GM21576 (cell line): Measurements from ENCODE around the gene SAMD14.

ENCODE experiments used
- ATAC-seq: cut with Tn5 transposase; IDR thresholded peaks from one replicate; pipeline ENCODE4 v1.9.1; 2021; ENCODE audit warnings: mild to moderate bottlenecking, moderate library complexity; ENCODE audit not compliant: unreplicated experiment

Gene SAMD14

DNA sequence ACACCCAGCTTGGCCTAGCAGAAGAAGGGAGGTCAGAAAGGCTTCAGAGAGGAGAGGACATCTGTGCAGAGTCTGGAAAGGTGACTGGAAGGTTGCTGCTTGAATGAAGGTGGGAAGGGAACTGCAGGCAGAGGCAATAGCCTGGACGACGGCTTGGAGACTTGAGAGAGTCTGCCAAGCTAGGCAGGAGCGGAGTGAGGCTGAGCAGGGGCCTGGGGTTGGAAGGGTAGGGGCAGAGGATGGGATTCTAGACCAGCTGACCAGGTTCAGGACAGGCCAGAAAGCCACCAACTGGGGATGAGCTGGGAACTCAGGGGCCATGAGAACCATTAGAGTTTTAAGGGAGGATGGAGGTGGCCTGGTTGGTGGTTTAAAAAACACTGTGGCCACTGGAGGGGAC is 35.5 kb upstream of the SAMD14 start:
- ATAC-seq, result no peak

DNA sequence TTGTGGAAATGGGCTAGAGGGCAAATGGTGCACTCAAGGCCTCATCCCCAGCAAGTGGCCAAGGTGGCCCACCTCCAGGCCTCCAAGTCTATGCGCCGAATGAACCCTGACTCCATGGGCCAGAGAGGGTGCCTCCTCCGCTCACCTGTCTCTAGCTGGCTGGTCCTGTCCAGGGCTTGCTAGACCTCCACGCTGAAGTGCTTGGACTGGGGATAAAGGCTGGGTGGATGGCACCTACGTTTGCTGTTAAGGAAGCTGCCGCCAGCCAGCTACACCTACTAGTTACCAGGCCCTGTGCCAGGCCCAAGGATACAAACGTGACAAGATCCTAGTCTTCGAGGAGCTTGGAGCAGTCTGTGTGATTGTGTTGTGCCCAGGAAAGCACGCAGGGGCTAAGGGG is 35.1 kb upstream of the SAMD14 start:
- ATAC-seq, result no peak

DNA sequence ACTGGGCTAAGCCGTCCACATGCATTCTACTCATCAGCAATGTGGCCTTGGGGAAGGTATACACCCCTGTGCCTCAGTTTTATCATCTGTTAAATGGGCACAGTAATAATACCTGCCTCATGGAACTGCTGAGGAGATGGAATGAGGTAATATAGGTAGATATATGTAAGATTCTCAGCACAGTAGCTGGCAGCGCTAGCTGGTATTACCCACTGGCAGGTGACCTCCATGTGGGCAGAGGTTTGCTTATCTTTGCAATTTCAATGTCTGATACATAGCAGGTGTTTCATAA is 34.7 kb upstream of the SAMD14 start:
- ATAC-seq, result no peak

DNA sequence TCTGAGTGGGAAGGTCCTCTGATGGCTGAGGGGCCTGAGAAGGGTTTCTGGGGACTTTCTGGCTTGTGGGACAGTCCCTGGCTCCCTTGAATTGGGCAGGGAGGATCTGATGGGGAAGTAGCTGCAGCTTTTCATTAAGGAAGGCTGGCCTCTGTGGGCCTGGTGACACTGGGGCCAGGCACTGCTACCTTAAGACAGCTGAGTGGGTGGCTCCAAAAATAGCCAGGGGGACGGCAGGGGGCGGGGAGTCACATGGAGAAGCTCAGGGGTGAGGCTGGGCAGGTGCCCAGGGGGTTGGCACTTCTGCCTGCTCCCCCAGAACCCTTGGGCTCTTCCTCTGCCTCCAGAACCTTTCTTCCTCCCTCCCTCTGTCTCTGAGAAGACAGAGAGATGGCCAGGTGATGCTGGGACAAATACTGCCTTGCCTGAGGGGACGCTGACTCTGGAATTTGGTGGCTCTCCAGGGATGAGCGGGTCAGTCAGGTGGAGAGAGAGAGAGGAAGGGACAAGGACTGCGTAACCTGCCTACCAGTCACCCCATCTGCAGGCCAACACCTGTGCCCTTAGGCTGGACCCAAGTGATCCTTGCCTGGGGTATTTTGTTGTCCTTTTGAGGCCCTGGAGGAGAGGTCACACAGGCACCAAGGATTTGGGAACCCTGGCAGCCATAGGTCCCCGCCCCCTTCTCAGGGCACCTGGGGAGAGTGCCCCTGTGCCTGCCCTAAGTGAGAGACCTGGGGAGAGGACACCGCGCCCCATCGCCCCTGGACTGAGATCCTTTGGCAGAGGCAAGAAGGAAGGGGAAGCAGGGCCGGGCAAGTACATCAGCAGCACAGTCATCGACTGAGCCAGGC is 34.1 kb upstream of the SAMD14 start:
- ATAC-seq, result no peak

DNA sequence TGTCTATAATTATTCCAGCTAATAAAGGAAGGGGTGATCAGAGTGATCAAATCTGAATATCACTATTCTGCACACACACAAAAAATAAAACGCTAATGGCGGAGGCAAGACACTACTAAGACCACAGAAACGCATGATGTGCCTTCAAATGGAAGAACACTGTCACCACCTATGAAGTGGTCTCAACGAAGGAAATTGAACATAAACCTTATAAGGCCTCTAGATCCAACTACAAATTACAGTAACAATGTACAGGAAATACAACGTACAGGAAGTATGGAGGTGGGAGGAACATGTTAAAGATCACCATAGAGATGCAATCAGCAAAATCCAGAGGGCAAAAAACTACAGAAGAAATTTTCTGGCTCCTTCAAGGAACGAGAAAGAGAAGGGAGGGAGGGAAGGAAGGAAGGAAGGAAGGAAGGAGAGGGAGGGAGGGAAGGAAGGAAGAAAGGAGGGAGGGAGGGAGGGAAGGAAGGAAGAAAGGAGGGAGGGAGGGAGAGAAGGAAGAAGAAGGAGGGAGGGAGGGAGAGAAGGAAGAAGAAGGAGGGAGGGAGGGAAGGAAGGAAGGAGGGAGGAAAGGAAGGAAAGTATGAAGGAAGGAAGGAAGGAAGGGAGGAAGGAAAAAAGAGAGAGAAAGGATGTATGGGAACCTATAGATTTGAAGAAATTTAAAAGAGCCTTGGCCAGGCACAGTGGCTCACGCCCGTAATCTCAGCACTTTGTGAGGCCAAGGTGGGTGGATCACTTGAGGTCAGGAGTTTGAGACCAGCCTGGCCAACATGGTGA is 32.7 kb upstream of the SAMD14 start:
- no peak for ATAC-seq

DNA sequence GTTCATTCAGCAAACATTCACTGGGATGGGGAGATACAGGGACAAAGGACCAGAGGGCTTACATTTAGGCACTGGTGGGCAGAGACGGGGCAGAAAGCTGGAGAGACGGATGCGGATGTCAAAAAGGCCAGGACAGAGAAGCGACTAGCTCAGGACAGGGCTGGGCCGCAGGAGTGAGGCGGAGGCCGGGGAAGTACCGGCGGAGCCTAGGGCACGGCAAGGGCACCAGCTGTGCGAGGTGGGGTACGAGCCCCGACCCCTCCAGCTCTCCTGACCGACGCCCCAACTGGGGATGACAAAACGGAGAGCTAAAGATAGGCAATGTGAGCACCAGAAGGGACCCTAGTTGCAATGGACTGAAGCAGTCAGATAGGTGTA is 31.9 kb upstream of the SAMD14 start:
- ATAC-seq, result no peak

DNA sequence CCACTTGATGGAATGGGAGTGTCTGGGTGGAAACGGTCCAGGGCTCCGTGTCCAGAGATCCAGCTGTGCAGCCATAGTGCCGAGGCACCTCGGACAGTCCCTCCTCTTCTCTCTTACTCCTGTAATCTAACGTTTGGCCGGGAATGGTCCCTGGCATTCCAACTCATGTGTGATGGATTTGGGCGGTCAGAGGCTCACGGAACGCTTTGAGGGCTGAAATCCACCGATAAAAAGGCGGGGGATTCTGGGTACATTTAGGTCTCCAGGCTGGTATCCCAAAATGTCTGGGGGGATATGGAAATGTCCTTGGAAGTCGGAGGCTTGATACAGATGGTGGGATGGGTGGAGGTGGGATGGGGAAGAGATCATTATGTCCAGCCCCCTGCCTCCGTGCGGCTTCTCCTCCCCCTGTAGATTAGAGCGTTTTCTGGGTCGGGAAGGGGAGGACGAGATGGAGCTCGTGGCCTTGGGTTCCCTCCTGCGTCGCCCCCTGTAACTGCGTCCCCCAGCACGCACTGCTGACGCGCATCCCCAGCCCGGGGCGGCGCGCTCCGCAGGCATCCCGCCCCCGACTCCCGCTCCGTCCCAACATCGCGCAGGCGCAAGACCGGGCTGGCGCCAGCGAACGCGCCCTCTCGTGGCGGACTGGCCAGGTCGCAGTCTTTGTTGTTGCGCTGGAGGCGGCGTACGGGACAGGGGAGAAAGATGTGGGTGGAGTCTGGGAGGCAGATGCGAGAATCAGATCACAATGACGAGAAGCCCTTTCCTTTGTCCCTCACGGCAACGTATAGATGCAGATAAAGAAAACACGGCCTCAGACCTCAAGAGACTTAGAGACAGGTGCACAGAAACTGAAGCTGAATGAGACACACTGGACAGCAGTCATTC is 31.3 kb upstream of the SAMD14 start:
- ATAC-seq, result peak; percentile 76

DNA sequence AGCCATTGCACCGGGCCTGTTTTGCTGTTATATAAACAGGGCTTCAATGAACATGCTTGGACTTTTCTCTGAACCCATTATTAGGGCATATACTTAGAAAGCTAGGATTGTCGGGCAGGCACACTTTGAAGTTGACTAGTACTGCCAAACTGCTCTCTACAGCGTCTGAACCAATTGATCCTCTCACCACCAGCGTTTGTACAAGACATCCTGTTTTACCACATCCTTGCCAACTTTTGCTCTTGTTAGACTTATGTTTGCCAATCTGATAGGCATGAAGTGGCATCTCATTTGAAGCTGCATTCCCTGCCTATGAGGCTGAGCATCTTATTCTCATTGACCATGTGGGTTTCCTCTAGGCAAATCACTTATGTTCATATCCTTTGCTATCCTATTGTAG is 27.9 kb upstream of the SAMD14 start:
- no peak for ATAC-seq

DNA sequence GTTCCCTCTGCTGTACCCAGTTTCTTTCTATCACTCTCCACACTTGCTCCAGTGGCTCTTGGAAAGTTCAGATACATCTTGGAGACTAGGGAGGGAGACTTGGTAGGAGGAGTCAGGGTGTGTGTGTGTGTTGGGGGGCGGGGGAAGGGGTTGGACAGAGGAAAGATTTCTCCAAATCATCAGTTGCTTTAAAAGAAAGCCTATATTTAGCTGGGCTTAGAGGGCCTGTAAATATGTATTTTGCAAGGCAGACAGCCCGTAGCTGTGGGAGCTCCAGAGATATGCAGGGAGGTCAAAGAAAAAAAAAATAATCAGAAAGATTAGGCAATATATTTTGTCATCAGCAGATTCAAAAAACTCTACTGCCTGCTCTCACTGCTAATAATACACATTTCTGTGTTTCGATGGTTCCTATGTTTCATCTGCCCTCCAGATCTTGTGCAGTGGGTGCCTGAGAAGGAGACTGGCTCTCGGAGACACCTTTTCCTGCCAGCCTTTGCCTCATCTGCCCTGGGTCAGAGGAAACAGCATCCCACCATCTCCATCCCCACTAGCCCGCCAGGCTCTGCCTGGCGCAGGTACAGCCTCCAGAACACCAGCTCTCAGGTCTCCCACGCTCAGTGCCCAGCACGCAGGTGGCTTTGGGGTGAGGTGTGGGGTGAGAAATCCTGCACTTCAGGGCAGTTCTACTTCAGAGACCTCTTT is 25.3 kb upstream of the SAMD14 start:
- ATAC-seq, result no peak

DNA sequence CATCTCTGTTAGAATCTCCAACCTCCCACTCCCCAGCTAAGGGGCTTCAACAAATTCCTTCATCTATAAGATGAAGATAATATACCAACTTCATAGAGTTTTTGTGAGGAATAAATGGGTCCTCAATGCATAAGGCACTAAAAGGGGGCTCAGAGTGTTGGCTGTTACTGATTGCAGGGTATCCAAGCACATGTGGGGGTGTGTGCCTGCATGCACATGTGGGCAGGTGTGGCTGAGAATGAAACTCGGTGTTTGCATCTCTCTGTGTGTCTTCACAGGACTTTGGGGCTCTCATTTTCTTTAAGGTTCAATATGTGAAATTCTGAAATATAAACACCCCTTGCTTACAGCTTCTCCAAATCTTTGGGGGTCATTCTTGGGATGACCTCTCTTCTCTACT is 24.6 kb upstream of the SAMD14 start:
- no peak for ATAC-seq

DNA sequence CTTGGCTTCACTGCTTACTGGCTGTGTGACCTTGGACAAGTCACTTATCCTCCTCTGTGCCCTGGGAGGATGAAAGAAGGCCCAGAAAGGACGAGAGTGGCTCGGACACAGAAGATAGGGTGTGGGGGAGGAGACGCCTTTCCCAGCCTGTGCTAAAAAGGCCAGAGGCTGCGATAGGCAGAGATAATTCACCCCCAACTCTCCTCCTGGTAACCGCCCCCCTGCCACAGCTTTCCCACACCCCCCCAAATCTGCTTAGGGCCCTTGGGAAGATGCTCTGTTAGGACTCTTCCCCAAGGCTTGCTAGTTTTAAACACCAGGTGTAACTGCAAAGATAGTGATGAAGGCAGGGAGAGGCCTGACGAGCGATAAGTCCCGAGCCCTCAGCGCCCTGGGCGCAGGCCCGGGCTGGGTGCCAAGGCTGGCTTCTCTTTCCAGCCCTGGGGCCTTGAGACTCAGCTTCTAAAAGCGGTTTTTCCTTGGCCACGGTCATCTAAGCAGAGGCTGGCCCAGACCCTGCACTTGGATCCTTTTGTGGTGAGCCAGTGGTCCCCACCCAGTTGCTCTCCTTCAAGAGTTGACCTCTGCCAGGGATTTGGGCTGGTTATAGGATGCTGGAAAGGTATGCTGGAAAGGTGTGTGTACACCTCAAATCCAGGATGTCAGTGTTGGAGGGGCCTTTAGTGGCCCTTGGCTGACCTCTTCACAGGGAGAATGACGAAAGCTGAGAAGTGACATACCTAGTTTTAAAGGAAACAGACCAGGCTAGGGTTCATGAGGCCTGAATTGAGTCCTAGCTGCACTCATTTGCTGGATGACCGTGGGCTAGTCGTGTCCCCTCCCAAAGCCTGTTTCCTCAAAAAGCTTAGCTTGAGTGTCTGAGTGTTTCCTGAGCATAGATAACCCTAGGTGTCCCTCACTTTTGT is 24.0 kb upstream of the SAMD14 start:
- no peak for ATAC-seq

DNA sequence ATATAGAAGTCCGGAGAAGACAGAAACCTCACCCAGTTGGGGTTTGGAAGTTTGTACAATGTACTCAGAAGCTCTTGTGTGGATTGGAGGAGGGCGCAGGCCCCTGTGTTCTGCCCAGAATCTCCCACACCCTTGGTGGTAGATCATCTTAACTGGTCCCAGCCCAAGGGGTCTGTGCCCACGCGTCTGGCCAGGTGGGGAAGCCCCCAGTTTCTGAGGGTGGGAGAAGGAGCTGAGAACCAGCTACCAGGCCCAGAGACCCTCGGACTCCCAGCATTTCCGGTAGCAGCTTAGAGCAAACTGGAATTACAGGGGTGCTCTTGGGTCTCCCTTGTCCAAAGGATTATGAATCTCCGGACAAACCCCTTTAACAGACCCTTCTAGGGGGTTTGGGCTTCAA is 22.8 kb upstream of the SAMD14 start:
- ATAC-seq, result no peak

DNA sequence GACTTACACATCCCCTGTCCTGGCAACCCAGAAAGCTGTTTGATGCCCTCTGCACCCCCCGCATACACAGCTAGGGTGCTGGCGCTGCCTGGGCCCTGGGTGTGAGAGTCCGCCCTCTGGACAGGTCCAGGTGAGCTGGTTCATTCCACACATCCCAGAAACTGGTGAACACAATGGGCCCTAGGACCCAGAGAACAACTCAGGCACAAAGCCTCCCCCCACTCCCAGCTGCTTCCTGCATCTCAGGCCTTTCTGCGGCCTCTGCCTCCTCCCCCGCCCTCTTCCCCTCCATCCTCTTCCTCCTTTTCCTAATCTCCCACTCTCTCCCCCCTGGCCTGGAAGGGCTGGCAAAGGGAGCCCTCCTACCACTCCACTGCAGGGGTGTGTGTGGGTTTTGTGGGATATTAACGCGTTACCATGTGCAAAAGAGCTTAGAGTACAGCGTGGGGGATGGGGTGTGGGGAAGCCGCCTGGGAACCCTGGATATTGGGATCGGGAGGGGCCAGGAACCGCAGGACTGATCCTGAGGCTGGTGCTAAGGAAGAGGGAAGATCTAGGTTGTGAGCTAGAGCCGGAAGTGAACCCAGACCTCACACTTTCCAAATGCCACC is 22.1 kb upstream of the SAMD14 start:
- ATAC-seq, result peak; percentile 24

DNA sequence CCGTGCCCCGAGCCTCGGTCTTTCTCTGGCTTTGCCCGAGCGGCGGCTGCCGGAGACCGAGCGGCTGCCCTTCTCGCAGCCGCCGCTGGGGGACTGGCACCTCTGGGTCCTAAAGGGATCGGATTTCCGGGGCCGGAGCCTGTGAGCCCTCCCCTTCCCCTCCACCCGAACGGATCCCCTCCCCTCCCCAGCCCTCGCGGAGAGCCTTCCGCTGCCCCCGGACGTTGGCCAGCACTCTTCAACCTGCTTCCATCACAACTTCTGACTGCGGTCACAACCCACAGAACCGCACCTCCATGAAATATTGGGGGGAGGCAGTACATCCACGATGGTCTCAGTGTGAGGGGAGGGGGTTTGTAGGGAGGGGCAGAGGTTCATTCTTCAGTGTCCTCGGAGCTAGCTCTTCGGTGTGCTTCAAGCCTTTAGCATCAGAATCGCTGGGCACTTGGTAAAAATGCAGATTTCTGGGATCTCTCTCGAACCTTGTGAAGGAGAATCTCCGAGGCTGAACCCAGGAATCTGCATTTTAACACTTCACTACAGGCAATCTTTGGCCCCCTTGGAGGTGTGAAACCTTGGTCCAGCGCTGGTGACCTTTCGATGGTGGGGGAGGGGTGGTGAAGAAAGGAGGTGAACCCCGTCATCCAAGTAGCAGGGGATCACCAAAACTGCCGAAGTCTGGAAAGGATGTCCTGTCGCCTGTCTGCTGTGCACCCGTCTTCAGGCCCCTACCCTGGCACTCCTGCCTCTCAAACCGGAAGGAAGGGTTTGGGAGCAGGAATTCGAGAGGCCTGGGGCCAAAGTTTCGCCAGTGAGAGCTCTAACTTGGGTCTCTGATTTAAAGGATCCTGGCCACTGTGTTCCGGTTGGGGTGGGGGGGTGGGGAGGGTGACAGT is 21.3 kb upstream of the SAMD14 start:
- peak; percentile 36 for ATAC-seq

DNA sequence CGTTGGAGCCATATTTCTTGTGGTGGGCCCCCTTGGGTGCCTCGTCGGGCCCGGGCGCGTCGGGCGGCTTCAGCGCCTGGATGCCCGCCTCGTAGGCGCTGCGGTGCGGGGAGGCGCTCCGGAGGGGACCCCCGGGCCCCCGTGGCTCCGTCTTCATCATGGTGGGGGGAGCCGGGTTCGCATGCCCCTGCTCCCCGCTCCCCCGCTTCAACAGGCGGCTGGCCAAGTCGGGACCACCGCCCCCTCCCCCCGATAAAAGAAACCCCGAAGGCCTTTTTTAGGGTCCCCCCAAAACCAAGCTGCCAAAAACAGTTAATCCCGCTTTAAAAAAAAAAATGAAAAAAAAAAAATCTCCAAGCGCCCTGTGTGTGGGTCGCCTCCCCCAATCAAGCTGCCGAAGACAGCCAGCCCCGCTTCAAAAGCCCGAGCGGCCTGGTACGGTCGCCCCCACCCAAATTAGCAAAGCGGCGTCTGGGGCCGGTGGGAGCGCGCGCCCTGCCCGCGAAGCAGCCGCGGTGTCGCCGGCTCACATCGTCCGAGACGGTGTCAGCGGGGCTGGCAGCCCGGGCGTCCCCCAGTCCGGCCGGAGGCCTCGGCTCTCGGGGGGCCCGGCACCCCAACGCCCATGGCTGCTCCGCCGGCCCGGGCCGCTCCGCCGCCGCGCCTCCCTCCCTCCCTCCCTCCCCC is 20.5 kb upstream of the SAMD14 start, which contains the start of gene PPP1R9B:
PPP1R9B (minus strand) TSS at position 324 of the 687 bp plus-strand sequence; CDS start at position 160, 164 bp downstream.
- ATAC-seq, result no peak

DNA sequence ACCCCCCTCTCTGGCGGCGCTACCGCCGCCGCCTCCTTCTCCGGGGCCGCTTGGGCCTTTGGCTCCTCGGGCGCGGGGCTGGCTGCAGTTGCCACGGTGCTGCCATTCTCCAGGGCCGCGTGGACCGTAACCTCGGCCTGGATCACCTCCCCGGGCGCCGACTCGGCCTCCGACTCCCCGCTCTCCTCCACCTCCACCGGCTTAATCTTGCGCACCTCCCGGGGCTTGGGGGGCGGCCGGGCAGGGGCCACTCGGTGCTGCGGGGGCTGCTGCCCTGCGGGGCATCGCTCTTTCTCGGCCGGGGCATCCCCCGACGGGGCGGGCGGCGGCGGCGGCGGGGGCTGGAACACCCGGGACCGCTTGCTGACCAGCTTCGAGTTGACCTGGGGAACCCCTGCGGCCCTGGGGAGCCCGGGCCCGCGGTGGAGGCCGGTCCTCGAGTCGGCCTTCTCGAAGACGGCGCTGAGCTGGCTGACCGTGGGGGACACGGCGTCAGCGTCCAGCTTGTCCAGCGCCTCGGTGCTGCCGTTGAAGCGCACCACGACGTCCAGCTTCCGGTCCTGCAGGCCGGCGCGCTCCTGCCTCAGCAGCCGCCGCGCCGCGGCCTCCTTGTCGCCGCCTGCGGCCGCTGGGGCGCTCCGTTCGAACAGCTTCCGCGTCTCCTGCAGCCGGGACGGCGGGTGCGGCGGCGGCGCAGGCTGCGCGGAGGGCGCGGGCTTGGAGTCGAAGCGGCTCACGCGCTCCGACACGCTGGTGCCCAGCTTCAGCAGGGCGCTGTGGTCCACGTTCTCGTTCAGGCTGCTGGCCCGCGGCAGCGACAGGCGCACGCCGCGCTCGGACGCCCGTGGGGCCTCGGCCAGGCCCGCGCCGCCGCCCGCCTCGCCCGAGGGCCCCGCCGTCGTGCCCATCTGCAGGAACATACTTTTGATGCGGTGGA is 19.7 kb upstream of the SAMD14 start:
- ATAC-seq, result no peak

DNA sequence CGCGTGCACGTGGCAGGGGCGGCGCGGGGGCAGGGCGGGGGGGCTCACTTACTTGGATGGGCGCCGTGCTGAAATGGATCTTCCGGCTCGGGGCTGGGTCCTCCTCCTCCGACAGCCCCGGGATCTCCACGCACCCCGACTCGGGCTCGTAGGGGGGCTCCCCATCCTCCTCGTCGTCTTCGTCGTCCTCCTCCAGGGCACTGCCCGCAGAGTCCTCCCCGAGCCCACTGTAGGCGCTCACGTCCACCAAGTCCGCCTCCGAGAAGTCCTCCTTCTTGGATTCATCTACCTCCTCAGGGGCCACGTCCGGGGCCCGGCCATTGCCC is 19.1 kb upstream of the SAMD14 start:
- no peak for ATAC-seq
